Measurements from ENCODE around the gene RIOK2.
"Not testable (repeated sequence)": the region's sequence is repeated elsewhere in the genome, so short reads cannot be mapped to it uniquely, and the experiment has no call there.

The RIOK2 gene

DNA sequence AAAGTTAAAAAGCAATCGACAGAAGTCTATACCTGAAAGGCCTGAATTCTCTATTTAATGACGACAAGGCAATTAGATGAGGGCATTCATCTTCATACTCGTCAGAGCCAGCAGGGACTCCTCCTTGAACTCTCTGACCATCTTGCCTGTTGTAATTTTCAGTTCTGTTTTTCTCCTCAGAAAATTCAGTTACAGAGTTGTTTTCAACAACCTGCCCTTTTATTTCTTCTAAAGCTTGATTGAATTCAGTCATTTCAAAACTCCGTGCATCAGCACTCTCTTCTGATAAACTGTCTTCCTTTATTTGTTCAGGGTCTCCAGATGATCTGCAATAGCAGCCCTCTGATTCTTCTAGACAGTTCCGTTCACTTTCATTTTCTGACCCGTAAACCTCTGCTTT, 15.6 kb downstream of the RIOK2 start:
- DNase-seq (ENCODE audit: low spot score) = no peak

- no peak for DNase-seq (ENCODE audit: low spot score)
Observed at GRCh38 chr5:97165726-97166125, 17.3 kb downstream of the RIOK2 start.

DNA sequence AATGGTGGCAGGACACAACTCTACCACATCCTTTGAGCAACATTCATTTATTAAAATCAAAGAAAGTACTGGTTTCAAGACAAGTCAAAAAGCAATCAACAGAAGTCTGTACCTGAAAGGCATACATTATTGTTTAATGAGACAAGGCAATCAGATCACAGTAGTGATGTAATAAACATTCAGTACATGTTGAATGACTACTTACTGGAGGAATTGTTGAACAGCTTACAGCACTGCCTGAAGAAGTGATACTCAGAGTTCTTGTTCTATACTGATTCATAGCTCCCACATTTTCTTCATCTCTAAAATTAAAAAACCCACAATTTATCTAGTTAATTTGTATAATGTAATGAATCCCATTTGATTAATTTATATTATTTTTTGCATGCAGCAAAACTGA, 18.2 kb downstream of the RIOK2 start:
- DNase-seq (ENCODE audit: low spot score) = no peak

- no peak for DNase-seq (ENCODE audit: low spot score)
Observed at GRCh38 chr5:97163790-97164285, 19.2 kb downstream of the RIOK2 start.

GRCh38 chr5:97163360-97163764, 19.7 kb downstream of the RIOK2 start:
- DNase-seq (ENCODE audit: low spot score) = no peak

GRCh38 chr5:97162045-97162444, 21.0 kb downstream of the RIOK2 start:
- no peak for DNase-seq (ENCODE audit: low spot score)

GRCh38 chr5:97157689-97158088, 25.4 kb downstream of the RIOK2 start:
- no peak for DNase-seq (ENCODE audit: low spot score)

DNA sequence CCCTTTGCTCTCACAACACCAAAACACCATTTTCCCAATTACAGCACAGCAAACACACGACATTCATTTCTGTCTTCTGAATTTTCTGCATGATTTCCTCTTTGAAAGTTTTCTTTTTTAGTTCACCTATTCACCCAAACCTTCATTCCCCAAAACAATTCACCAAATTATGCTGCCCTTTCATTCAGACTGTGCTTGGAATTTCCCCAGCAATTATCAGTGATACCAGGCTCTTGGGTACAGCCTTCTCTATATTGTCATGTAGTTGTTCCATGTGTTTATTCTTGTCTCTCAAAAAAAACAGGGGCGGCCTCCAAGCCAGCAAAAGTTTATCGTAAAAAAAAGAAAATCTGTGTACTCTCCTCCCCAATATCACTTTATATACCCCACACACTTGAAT, 31.7 kb downstream of the RIOK2 start:
- DNase-seq (ENCODE audit: low spot score) = no peak

- no peak for DNase-seq (ENCODE audit: low spot score)
Observed at GRCh38 chr5:97150401-97150800, 32.6 kb downstream of the RIOK2 start.

DNA sequence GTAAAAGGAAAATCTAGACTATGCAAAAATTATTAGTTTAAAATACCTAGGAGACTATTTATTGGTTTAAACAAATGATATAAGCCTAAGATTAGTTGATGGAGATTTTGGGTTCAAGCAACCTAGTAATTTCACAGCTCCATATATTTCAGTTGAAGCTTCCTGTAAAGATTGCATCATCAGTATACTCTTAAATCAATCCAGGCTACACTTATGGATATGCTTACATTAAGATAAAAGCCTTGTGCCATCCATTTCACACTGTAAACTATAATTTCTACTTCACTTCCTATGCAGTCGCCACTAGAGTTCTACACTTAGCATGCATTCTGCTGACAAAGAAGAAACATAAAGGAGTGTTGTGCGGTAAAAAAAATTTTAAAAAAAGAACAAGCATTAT, 33.3 kb downstream of the RIOK2 start:
- DNase-seq (ENCODE audit: low spot score) = no peak

DNA sequence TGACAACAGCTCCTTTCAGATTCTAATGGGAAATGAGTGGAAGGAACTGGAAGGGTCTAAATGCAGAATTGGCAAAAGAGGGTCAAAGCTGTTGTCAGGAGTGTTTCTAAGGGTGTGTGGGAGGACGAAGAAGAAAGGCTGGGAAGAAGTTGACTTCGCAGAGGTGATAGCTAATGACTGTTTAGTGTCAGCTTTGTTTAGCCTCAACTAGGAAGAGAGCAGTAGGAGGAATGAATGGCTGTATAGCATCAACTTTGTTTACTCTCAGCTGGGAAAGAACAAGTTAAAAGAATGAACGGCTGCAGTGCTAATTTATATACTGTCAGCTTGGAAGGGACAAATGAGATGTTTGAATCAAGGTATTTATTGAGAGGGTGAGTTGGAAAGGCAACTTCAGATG, 34.8 kb downstream of the RIOK2 start:
- DNase-seq (ENCODE audit: low spot score) = no peak

- no peak for DNase-seq (ENCODE audit: low spot score)
Observed at GRCh38 chr5:97143704-97144103, 39.3 kb downstream of the RIOK2 start.

GRCh38 chr5:97142521-97143254, 40.4 kb downstream of the RIOK2 start, which contains the start of gene LIX1:
LIX1 (minus strand) TSS chr5:97142611; CDS start chr5:97142576, 35 bp downstream.
- peak; percentile 32 for DNase-seq (ENCODE audit: low spot score)

DNA sequence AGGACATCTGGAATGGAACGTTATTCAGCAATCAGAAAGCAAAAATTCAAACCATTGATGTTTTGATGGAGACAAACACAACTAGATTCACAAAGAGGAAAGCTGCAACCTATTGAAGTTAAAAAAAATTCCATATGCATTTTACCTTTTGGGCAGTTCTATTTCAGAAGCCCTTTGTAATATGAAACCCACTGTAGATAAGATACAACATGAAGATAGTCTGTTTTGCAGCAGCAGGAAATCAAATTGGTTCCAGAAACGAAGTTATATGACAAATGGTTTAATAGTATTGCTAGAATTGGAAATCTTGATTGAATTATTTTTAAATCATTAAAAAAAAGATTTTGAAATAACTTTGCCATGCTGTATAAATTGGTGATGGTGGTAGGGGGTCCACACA, 41.5 kb downstream of the RIOK2 start:
- DNase-seq (ENCODE audit: low spot score) = no peak

DNA sequence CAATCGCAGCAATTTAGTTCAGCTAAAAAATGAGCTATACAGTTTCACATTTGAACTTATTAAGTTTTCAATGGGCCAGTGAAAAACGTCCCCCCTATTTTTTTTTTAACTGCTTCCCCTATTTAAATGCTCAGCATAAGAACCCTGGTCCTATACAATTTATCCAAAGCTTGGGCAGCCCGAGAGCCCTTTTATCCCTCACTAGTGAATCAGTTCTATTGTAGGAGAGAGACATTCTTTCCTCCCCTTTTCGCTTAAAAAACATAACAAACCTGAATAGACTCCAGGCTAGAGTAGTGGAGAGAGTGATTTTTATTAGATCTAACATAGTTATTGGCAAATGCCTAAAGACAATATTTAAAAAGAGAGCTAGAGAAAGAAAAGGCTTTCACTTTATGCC, 42.0 kb downstream of the RIOK2 start:
- DNase-seq (ENCODE audit: low spot score) = peak; percentile 8

GRCh38 chr5:97140250-97140649, 42.8 kb downstream of the RIOK2 start:
- not testable (repeated sequence) for DNase-seq (ENCODE audit: low spot score)

- no peak for DNase-seq (ENCODE audit: low spot score)
Observed at GRCh38 chr5:97136475-97136874, 46.6 kb downstream of the RIOK2 start.

DNA sequence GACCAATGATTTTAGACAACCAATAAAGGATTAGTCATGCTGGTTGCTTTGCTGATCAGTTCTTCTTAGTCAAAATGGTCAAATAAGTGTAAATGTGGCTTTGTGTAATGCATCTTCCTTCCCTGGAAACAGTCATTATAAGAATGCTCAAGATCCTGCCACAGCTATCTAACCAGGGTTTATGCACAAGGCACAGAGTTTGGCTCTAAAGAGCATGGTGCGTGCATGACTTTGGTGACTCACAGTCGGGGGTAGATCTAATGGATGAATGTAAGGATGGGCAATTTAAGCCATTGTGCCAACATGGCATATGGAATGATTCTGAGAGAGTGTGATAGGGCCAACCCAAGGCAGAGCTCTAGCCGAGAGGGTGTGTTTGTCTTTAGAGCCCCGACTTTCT, 47.2 kb downstream of the RIOK2 start:
- DNase-seq (ENCODE audit: low spot score) = no peak

- no peak for DNase-seq (ENCODE audit: low spot score)
Observed at GRCh38 chr5:97134634-97135033, 48.4 kb downstream of the RIOK2 start.

DNA sequence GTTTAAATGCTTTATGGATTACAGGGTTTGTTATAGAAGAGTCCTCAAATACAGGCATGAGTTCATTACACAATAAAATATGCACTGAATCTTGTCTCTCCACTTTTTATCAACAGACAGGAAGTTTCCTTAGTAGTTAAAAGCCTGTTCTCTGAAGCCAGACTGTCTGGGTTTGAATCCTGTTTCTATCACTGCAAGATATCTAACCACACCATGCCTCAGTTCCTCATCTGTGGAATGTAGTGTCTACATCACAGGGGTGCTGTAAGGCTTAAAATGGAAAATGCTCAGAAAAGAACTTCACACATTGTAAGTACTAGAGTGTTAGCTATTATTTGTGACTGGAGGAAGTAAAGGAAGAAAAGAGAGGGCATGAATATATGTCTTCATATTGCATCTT, 49.9 kb downstream of the RIOK2 start:
- no peak for DNase-seq (ENCODE audit: low spot score)

DNA sequence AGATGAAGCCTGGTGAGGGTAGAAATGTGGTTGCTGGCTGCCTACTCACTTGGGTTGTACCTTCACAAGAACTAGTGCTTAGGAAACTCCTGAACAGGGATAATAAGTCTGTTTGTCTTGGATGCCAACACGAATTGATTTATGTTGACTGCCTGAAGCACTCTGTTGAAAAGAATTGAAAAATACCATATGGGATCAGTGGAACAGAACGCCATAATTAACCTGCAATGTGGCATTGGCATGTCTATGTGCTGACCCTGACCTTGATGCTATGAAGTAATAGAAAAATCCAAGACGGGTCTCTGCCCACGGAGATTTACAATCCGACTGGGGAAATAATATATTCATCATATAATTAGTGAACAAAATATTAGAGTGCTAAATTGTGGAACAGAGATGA, 51.1 kb downstream of the RIOK2 start:
- no peak for DNase-seq (ENCODE audit: low spot score)

GRCh38 chr5:97131139-97131710, 51.8 kb downstream of the RIOK2 start:
- no peak for DNase-seq (ENCODE audit: low spot score)

- no peak for DNase-seq (ENCODE audit: low spot score)
Observed at GRCh38 chr5:97127727-97128126, 55.3 kb downstream of the RIOK2 start.

Measured in COLO829 (cell line).